HepG2 (cell line): ENCODE results near the gene STAP2. TPM values are rescaled to one million over a fixed set of nuclear protein-coding genes. Genes with fewer than 3 reads are reported as not detected.

Experiments
- BORCS8-MEF2B ChIP-seq: sonication (generic); formaldehyde crosslinking; IDR thresholded peaks from 2 replicates; pipeline ENCODE4 v1.8.0; 2022; ENCODE audit warnings: mild to moderate bottlenecking, missing genetic modification reagents
- HDAC6 ChIP-seq: fragments of 200-600 bp; sonication (generic); IDR thresholded peaks from 2 replicates; pipeline ENCODE4 v1.7.0; 2017; ENCODE audit warnings: mild to moderate bottlenecking, antibody characterized with exemption, low read length, low read depth
- HNRNPL ChIP-seq: fragments of 200-400 bp; formaldehyde crosslinking; IDR thresholded peaks from 2 replicates; pipeline ENCODE4 v1.6.1; 2017; ENCODE audit warnings: mild to moderate bottlenecking, low read depth, low read length
- MED8 ChIP-seq: sonication (generic); formaldehyde crosslinking; IDR thresholded peaks from 2 replicates; pipeline ENCODE4 v1.8.1; 2023; ENCODE audit warnings: mild to moderate bottlenecking, missing genetic modification reagents; ENCODE audit not compliant: insufficient replicate concordance
- POLR2AphosphoS5 ChIP-seq: IDR thresholded peaks from 2 replicates; pipeline ENCODE4 v1.6.1; 2012; ENCODE audit warnings: low read depth, low read length
- SSRP1 ChIP-seq: IDR thresholded peaks from 2 replicates; pipeline ENCODE4 v1.6.1; 2016; ENCODE audit warnings: control low read depth
- TEAD2 ChIP-seq: sonication (generic); formaldehyde crosslinking; IDR thresholded peaks from 2 replicates; pipeline ENCODE4 v1.9.0; 2021; ENCODE audit warnings: missing genetic modification reagents
- THAP11 ChIP-seq: IDR thresholded peaks from 2 replicates; pipeline ENCODE4 v1.6.1; 2016; ENCODE audit warnings: missing biosample characterization, missing genetic modification reagents
- WIZ ChIP-seq: sonication (generic); formaldehyde crosslinking; IDR thresholded peaks from 2 replicates; pipeline ENCODE4 v1.5.1; 2020; ENCODE audit warnings: mild to moderate bottlenecking, missing genetic modification reagents
- ZBTB7B ChIP-seq: sonication (generic); formaldehyde crosslinking; IDR thresholded peaks from 2 replicates; pipeline ENCODE4 v1.4.0; 2020; ENCODE audit warnings: missing genetic modification reagents
- ZFP37 ChIP-seq: sonication (generic); formaldehyde crosslinking; IDR thresholded peaks from 2 replicates; pipeline ENCODE4 v1.4.0; 2020; ENCODE audit warnings: missing genetic modification reagents, borderline replicate concordance
- ZNF101 ChIP-seq: sonication (generic); formaldehyde crosslinking; IDR thresholded peaks from 2 replicates; pipeline ENCODE4 v1.4.0; 2020; ENCODE audit warnings: mild to moderate bottlenecking, low read depth, missing genetic modification reagents, borderline replicate concordance
- ZNF121 ChIP-seq: sonication (generic); formaldehyde crosslinking; IDR thresholded peaks from 2 replicates; pipeline ENCODE4 v1.5.0; 2020; ENCODE audit warnings: mild to moderate bottlenecking, missing genetic modification reagents
- ZNF138 ChIP-seq: sonication (generic); formaldehyde crosslinking; IDR thresholded peaks from 2 replicates; pipeline ENCODE4 v1.5.0; 2020; ENCODE audit warnings: mild to moderate bottlenecking, low read depth, missing genetic modification reagents
- ZNF512B ChIP-seq: sonication (generic); formaldehyde crosslinking; IDR thresholded peaks from 2 replicates; pipeline ENCODE4 v1.5.1; 2020; ENCODE audit warnings: missing genetic modification reagents, mild to moderate bottlenecking, borderline replicate concordance
- ZSCAN9 ChIP-seq: IDR thresholded peaks from 2 replicates; pipeline ENCODE4 v1.6.1; 2016; ENCODE audit warnings: borderline replicate concordance
- polyA plus RNA-seq, 8 experiments: library from polyadenylated mRNA; depleted of rRNA in 3 of 8; stranded (reverse) in 7 of 8; unstranded in 1 of 8; fragments of >200 nt; fragmentation: Illumina TruSeq in 4 of 8; extraction: Trizol in 4 of 8; gene quantifications; 2 replicates each; pipeline versions ENCODE4 v1.2.1 to v1.2.3, GENCODE V29; 2011 to 2016; ENCODE audit warnings: low read depth in 4 of 8, missing spikeins in 1 of 8, mixed read lengths in 1 of 8; ENCODE audit not compliant: insufficient read depth in 1 of 8
- total RNA-seq, 5 experiments: library from RNA; depleted of rRNA; stranded (reverse); fragments of >200 nt; fragmentation: Illumina TruSeq; extraction: Trizol; gene quantifications; 2 replicates each; pipeline ENCODE4 v1.2.3, GENCODE V29; 2016; ENCODE audit warnings: low read depth in 1 of 5
- TF ChIP-seq, protein P1 (sequence below): sonication (generic); formaldehyde crosslinking; IDR thresholded peaks from 2 replicates; pipeline ENCODE4 v1.8.0; 2022; ENCODE audit warnings: mild to moderate bottlenecking, missing genetic modification reagents, borderline replicate concordance
- TF ChIP-seq, protein P2 (sequence below): sonication (generic); formaldehyde crosslinking; IDR thresholded peaks from 2 replicates; pipeline ENCODE4 v1.4.0; 2020; ENCODE audit warnings: mild to moderate bottlenecking, missing genetic modification reagents

The STAP2 gene
- total and polyA plus RNA-seq, 2 of the 13 experiments (the other 11 are each of a cell fraction or from before 2014, with no cell fraction given) = 39.0 to 43.7 TPM

- TF ChIP-seq ZNF512B (CRISPR knock-in tag) (no peak), ZBTB7B (peak; percentile 84), HDAC6 (no peak), MED8 (CRISPR knock-in tag) (no peak), THAP11 (CRISPR knock-in tag) (no peak), WIZ (CRISPR knock-in tag) (no peak), POLR2AphosphoS5 (no peak), HNRNPL (peak; percentile 27; the same call in 1 of the 2 replicates), ZFP37 (no peak), ZSCAN9 (no peak), ZNF101 (CRISPR knock-in tag) (no peak), ZNF121 (CRISPR knock-in tag) (no peak), SSRP1 (CRISPR knock-in tag) (no peak), TEAD2 (CRISPR knock-in tag) (no peak), BORCS8-MEF2B (no peak), ZNF138 (no peak)
- TF ChIP-seq, protein P1, sequence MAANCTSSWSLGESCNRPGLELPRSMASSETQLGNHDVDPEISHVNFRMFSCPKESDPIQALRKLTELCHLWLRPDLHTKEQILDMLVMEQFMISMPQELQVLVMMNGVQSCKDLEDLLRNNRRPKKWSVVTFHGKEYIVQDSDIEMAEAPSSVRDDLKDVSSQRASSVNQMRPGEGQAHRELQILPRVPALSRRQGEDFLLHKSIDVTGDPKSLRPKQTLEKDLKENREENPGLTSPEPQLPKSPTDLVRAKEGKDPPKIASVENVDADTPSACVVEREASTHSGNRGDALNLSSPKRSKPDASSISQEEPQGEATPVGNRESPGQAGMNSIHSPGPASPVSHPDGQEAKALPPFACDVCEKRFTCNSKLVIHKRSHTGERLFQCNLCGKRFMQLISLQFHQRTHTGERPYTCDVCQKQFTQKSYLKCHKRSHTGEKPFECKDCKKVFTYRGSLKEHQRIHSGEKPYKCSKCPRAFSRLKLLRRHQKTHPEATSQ (CRISPR knock-in tag) = no peak
- TF ChIP-seq, protein P2, sequence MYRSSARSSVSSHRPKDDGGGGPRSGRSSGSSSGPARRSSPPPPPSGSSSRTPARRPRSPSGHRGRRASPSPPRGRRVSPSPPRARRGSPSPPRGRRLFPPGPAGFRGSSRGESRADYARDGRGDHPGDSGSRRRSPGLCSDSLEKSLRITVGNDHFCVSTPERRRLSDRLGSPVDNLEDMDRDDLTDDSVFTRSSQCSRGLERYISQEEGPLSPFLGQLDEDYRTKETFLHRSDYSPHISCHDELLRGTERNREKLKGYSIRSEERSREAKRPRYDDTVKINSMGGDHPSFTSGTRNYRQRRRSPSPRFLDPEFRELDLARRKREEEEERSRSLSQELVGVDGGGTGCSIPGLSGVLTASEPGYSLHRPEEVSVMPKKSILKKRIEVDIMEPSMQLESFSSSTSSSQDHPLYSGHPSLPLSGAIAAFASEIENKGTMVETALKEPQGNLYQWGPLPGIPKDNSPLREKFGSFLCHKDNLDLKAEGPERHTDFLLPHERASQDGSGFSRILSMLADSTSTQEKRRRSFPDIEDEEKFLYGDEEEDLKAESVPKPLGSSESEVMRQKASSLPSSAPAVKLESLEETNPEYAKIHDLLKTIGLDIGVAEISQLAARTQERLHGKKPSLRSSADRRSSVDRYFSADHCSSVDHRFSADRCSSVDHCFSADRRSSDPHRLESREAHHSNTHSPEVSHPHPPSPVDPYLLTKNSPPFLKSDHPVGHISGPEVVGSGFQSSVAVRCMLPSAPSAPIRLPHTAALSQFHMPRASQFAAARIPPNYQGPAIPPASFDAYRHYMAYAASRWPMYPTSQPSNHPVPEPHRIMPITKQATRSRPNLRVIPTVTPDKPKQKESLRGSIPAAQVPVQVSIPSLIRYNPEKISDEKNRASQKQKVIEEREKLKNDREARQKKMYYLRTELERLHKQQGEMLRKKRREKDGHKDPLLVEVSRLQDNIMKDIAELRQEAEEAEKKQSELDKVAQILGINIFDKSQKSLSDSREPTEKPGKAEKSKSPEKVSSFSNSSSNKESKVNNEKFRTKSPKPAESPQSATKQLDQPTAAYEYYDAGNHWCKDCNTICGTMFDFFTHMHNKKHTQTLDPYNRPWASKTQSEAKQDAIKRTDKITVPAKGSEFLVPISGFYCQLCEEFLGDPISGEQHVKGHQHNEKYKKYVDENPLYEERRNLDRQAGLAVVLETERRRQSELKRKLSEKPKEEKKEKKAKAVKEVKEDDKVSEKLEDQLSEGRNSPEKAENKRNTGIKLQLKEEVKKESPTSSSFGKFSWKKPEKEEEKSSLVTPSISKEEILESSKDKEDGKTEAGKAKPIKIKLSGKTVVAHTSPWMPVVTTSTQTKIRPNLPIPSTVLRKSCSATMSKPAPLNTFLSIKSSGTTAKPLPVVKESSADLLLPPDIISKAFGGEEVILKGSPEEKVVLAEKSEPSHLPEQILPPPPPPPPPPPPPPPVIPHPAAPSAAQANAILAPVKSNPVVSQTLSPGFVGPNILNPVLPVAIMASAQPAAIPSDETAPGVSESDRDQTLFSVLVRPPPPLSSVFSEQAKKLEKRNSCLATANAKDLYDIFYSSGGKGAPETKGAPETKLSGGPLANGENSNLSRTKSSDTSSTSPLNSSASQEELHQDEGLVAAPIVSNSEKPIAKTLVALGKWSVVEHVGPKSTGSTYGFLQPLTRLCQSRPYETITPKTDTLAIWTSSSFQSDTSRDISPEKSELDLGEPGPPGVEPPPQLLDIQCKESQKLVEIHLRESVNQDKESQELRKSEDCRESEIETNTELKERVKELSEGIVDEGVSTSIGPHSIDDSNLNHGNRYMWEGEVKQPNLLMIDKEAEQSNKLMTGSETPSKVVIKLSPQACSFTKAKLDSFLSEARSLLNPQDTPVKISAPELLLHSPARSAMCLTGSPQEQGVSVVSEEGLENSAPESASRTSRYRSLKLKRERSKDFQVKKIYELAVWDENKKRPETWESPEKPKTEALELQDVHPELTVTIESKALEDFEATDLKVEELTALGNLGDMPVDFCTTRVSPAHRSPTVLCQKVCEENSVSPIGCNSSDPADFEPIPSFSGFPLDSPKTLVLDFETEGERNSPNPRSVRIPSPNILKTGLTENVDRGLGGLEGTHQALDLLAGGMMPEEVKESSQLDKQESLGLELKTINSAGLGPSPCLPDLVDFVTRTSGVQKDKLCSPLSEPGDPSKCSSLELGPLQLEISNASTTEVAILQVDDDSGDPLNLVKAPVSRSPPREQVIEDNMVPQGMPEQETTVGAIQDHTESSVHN (CRISPR knock-in tag) = no peak
Observed at GRCh38 chr19:4385291-4386040, 46.8 kb upstream of the STAP2 start (continued).
